Keratinocyte (primary cell): ENCODE data around the gene ENGASE. TPM values are rescaled to one million over a fixed set of nuclear protein-coding genes. Genes with fewer than 3 reads are reported as not detected.

Source experiments
- DNase-seq: peaks from one replicate; pipeline ENCODE4 v3.0.0-alpha.2; 2011; ENCODE audit warnings: low read depth, missing footprints, low spot score
- FAIRE-seq: peaks from 2 replicates; lab custom pipeline; 2011; peaks lifted over from hg19 to GRCh38; lab: Jason Lieb, UNC
- H2AFZ ChIP-seq: 2 replicates; pipeline ENCODE4 v1.6.0; 2012; ENCODE audit warnings: low read length, control low read depth, inconsistent platforms; ENCODE audit not compliant: control insufficient read depth
- H3K27ac ChIP-seq: 2 replicates; pipeline ENCODE4 v1.5.1; 2011; ENCODE audit warnings: low read length; ENCODE audit not compliant: control insufficient read depth, insufficient read depth
- H3K27me3 ChIP-seq: 3 replicates; pipeline ENCODE4 v1.6.0; 2011; ENCODE audit warnings: low read length; ENCODE audit not compliant: control insufficient read depth, insufficient read depth; ENCODE audit errors: extremely low read depth
- H3K36me3 ChIP-seq, 2 experiments: 2 replicates in 1 of 2; 3 replicates in 1 of 2; pipeline ENCODE4 v1.5.1; 2011; ENCODE audit warnings: low read length in 2 of 2, mild to moderate bottlenecking in 1 of 2; ENCODE audit not compliant: control insufficient read depth in 2 of 2, insufficient read depth in 2 of 2; ENCODE audit errors: extremely low read depth in 1 of 2
- H3K4me1 ChIP-seq: 3 replicates; pipeline ENCODE4 v1.5.1; 2011; ENCODE audit warnings: low read length; ENCODE audit not compliant: control insufficient read depth, insufficient read depth; ENCODE audit errors: extremely low read depth
- H3K4me2 ChIP-seq: 3 replicates; pipeline ENCODE4 v1.6.0; 2011; ENCODE audit warnings: low read depth, low read length; ENCODE audit not compliant: control insufficient read depth, insufficient read depth; ENCODE audit errors: extremely low read depth
- H3K4me3 ChIP-seq, 3 experiments: fragments of 200-600 bp in 1 of 3; sonication (generic) in 1 of 3; 2 replicates in 2 of 3; 3 replicates in 1 of 3; pipeline ENCODE4 v1.5.1; 2011 to 2016; ENCODE audit warnings: low read length in 3 of 3, mild to moderate bottlenecking in 3 of 3, control low read depth in 2 of 3, inconsistent platforms in 1 of 3, low read depth in 1 of 3, mixed read lengths in 1 of 3, mixed run types in 1 of 3, moderate library complexity in 1 of 3; ENCODE audit not compliant: control insufficient read depth in 2 of 3, insufficient read depth in 2 of 3; ENCODE audit errors: extremely low read depth in 1 of 3
- H3K79me2 ChIP-seq: 2 replicates; pipeline ENCODE4 v1.6.0; 2012; ENCODE audit warnings: low read length; ENCODE audit not compliant: control insufficient read depth, insufficient read depth
- H3K9ac ChIP-seq: 3 replicates; pipeline ENCODE4 v1.6.0; 2011; ENCODE audit warnings: low read length; ENCODE audit not compliant: control insufficient read depth, insufficient read depth; ENCODE audit errors: extremely low read depth
- H3K9me1 ChIP-seq: 3 replicates; pipeline ENCODE4 v1.6.0; 2011; ENCODE audit warnings: low read length; ENCODE audit not compliant: control insufficient read depth, insufficient read depth; ENCODE audit errors: extremely low read depth
- H3K9me3 ChIP-seq: 2 replicates; pipeline ENCODE4 v1.5.1; 2012; ENCODE audit warnings: low read depth, low read length; ENCODE audit not compliant: control insufficient read depth
- H4K20me1 ChIP-seq: 3 replicates; pipeline ENCODE4 v1.6.0; 2011; ENCODE audit warnings: low read length; ENCODE audit not compliant: control insufficient read depth, insufficient read depth; ENCODE audit errors: extremely low read depth
- CTCF ChIP-seq, 3 experiments: IDR thresholded peaks in 1 of 3; conservative IDR thresholded peaks in 1 of 3; optimal IDR thresholded peaks in 1 of 3; 2 replicates in 2 of 3; 3 replicates in 1 of 3; pipeline versions ENCODE3 to v1.5.1; 2011; ENCODE audit warnings: low read length in 3 of 3, mild to moderate bottlenecking in 3 of 3, moderate library complexity in 2 of 3, control low read depth in 1 of 3, inconsistent platforms in 1 of 3; ENCODE audit not compliant: insufficient read depth in 2 of 3; ENCODE audit errors: extremely low read depth in 1 of 3
- EZH2 ChIP-seq: IDR thresholded peaks from one replicate; pipeline ENCODE4 v1.6.1; 2012; ENCODE audit warnings: inconsistent platforms, mild to moderate bottlenecking, low read length, moderate library complexity
- dilution Hi-C: fragments of 300-500 bp; cut with MboI; formaldehyde crosslinking; loops from one replicate; pipeline ENCODE4 v1.7.0; 2020; ENCODE audit warnings: low sequenced_read_pairs; ENCODE audit not compliant: extremely low pct_ligation_motif_present
- polyA plus RNA-seq, 5 experiments: library from polyadenylated mRNA; depleted of rRNA in 3 of 5; stranded (reverse) in 3 of 5; stranded (forward) in 1 of 5; unstranded in 1 of 5; fragments of >200 nt; gene quantifications; 1 replicate in 1 of 5; 2 replicates in 3 of 5; 3 replicates in 1 of 5; pipeline versions ENCODE4 v1.2.1 to v1.2.3, GENCODE V29; 2011 to 2012; ENCODE audit warnings: missing spikeins in 2 of 5, low read depth in 1 of 5, low replicate concordance in 1 of 5

ENGASE gene
- polyA plus RNA-seq, 1 donor (not counting 4 experiments of a cell fraction or from before 2014, with no cell fraction given): 6.6 TPM

- DNase-seq (no peak), FAIRE-seq (no peak)
- H3K36me3 ChIP-seq: no peaks in the 10 kb centered on the region
- no peak overlapping the region for H3K4me3 ChIP-seq
- no peaks in the 10 kb centered on the region for H3K9me3 ChIP-seq
- no peak overlapping the region for H2AFZ ChIP-seq
- no peak overlapping the region for H3K27ac ChIP-seq
- no peaks in the 10 kb centered on the region for H4K20me1 ChIP-seq
- no peaks in the 10 kb centered on the region for H3K79me2 ChIP-seq
- no peak overlapping the region for H3K4me2 ChIP-seq
- peaks cover 84% of the 10 kb centered on the region for H3K27me3 ChIP-seq
- H3K9ac ChIP-seq: no peak overlapping the region
- no peaks in the 10 kb centered on the region for H3K9me1 ChIP-seq
- TF ChIP-seq EZH2: no peak
- TF ChIP-seq CTCF (optimal IDR thresholded peaks at IDR 0.05 in 1 of 3, IDR thresholded peaks at IDR 0.05 in 1 of 3, conservative IDR thresholded peaks at IDR 0.05 in 1 of 3; ENCODE audit: extremely low read depth in 1 of 3, insufficient read depth in 2 of 3, low read length in 3 of 3): no peak
- dilution Hi-C loops: no loop called here
- H3K4me1 ChIP-seq: no peaks in the 10 kb centered on the region
Measured at GRCh38 chr17:79135628-79136405, 61.2 kb downstream of the ENGASE start.

Other genes with a start within 250 kb of the ENGASE start
- gene USP36, start 234.0 kb upstream of the ENGASE start, polyA plus RNA-seq: 20.5 to 33.1 TPM (median 25.2 TPM) in 3 replicates
- not detected in 3 replicates for gene CEP295NL, start 171.6 kb upstream of the ENGASE start, polyA plus RNA-seq
- 1.2 to 5.7 TPM (median 2.3 TPM) in 3 replicates for gene TIMP2, start 149.4 kb upstream of the ENGASE start, polyA plus RNA-seq
- 53.0 to 137 TPM (median 97.1 TPM) in 3 replicates for gene LGALS3BP, start 94.9 kb upstream of the ENGASE start, polyA plus RNA-seq
- gene CANT1, start 65.1 kb upstream of the ENGASE start, polyA plus RNA-seq: 53.2 to 78.1 TPM (median 54.6 TPM) in 3 replicates
- 6.6 to 17.2 TPM (median 14.3 TPM) in 3 replicates for gene C1QTNF1, start 50.7 kb upstream of the ENGASE start, polyA plus RNA-seq